Stomach (tissue), 4 donors: ENCODE data around the gene NCEH1.

Experiments
- POLR2A ChIP-seq, 4 donors: fragments of 450-650 bp; IDR thresholded peaks; one replicate each; pipeline ENCODE4 v1.6.1; 2016; ENCODE audit warnings: antibody characterized with exemption in 4 of 4, control low read depth in 2 of 4, mild to moderate bottlenecking in 1 of 4, moderate library complexity in 1 of 4
- TF ChIP-seq, protein P1 (sequence below), 7 experiments: fragments of 450-650 bp in 4 of 7; fragments of 200-600 bp in 3 of 7; sonication (generic) in 3 of 7; IDR thresholded peaks; one replicate each; pipeline ENCODE4 v1.5.1; 2016 to 2019; ENCODE audit warnings: antibody characterized with exemption in 7 of 7, control low read depth in 2 of 7, mild to moderate bottlenecking in 1 of 7

DNA sequence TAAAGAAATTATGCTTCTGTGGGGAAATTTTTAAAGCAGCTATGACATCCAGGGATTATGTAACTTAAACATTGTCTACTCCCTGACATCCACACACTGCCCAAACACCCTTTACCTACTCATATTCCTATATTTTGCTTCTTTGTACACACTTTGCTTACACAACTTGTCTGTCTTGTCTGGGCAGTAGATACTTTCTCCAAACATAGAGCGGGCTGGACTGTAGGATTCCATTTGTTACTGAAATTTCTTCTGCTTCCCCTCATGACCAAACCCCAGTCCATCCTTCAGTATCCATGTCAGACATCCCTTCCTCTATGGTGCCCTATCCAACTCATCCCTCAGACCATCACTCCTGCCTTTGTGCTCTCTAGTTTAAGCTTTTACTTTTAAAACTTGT, 19.9 kb downstream of the NCEH1 start:
- TF ChIP-seq, protein P1, sequence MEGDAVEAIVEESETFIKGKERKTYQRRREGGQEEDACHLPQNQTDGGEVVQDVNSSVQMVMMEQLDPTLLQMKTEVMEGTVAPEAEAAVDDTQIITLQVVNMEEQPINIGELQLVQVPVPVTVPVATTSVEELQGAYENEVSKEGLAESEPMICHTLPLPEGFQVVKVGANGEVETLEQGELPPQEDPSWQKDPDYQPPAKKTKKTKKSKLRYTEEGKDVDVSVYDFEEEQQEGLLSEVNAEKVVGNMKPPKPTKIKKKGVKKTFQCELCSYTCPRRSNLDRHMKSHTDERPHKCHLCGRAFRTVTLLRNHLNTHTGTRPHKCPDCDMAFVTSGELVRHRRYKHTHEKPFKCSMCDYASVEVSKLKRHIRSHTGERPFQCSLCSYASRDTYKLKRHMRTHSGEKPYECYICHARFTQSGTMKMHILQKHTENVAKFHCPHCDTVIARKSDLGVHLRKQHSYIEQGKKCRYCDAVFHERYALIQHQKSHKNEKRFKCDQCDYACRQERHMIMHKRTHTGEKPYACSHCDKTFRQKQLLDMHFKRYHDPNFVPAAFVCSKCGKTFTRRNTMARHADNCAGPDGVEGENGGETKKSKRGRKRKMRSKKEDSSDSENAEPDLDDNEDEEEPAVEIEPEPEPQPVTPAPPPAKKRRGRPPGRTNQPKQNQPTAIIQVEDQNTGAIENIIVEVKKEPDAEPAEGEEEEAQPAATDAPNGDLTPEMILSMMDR (IDR thresholded peaks at IDR 0.05), result no peak
- TF ChIP-seq POLR2A (IDR thresholded peaks at IDR 0.05), result no peak
